ENCODE results near the gene NMU. TPM values are rescaled to one million over a fixed set of nuclear protein-coding genes. Genes with fewer than 3 reads are reported as not detected.

Gene NMU
- total RNA-seq, 1 donor from 2014 or later = not detected

GRCh38 chr4:55547466-55547770, 88.7 kb downstream of the NMU start:
- intact Hi-C loops (cut with DNase I) = loop anchor here (2.0 to 5.0 kb wide), 4 partner anchors 151 to 765 kb away; partner anchors contain the start of genes CEP135 and SRD5A3
- Histone ChIP-seq H3K36me3 (no peaks in the 10 kb centered on the region), H3K27ac (peak overlapping the region; percentile 96 to 97), H3K9me3 (no peaks in the 10 kb centered on the region), H3K27me3 (no peaks in the 10 kb centered on the region), H3K4me3 (peak overlapping the region; percentile 87 to 91), H3K4me1 (peaks cover 0 to 18% of the 10 kb centered on the region in 2 donors)
- DNase-seq (ENCODE audit: low spot score in 2 of 2) = no peak
- TF ChIP-seq CTCF (IDR thresholded peaks at IDR 0.05) = no peak

- H3K9me3 ChIP-seq = no peaks in the 10 kb centered on the region
- H3K27me3 ChIP-seq = no peaks in the 10 kb centered on the region
- DNase-seq (ENCODE audit: low spot score in 2 of 2) = peak; percentile 39 to 91
- intact Hi-C loops (cut with DNase I) = loop anchor here (1.0 to 5.0 kb wide), 5 partner anchors 150 to 765 kb away; partner anchors contain the start of genes CEP135, EXOC1 and SRD5A3
- H3K36me3 ChIP-seq = no peaks in the 10 kb centered on the region
- H3K4me1 ChIP-seq = peaks cover 0 to 18% of the 10 kb centered on the region in 2 donors
- TF ChIP-seq CTCF (IDR thresholded peaks at IDR 0.05) = peak; percentile 39 to 58 (median 57)
- peak within 1 kb of the TSS; percentile 87 to 91 for H3K4me3 ChIP-seq
- peak within 1 kb of the TSS; percentile 96 to 97 for H3K27ac ChIP-seq
Observed at GRCh38 chr4:55546756-55547465, 89.2 kb downstream of the NMU start, which contains the start of gene CLOCK. Gene CLOCK (minus strand): TSS chr4:55546909. CDS start chr4:55482785, 64,124 bp downstream.

- H3K4me3 ChIP-seq = peak overlapping the region; percentile 87 to 91
- no peaks in the 10 kb centered on the region for H3K9me3 ChIP-seq
- no peaks in the 10 kb centered on the region for H3K36me3 ChIP-seq
- no peak for DNase-seq (ENCODE audit: low spot score in 2 of 2)
- intact Hi-C loops (cut with DNase I) = loop anchor here (1.0 to 5.0 kb wide), 5 partner anchors 150 to 764 kb away; partner anchors contain the start of genes CEP135, EXOC1 and SRD5A3
- no peaks in the 10 kb centered on the region for H3K27me3 ChIP-seq
- peaks cover 0 to 18% of the 10 kb centered on the region in 2 donors for H3K4me1 ChIP-seq
- peak overlapping the region; percentile 96 to 97 for H3K27ac ChIP-seq
- TF ChIP-seq CTCF (IDR thresholded peaks at IDR 0.05) = no peak
Observed at GRCh38 chr4:55546506-55546755, 89.7 kb downstream of the NMU start.

- H3K27ac ChIP-seq = peak overlapping the region; percentile 96 to 97
- no peaks in the 10 kb centered on the region for H3K27me3 ChIP-seq
- peaks cover 0 to 18% of the 10 kb centered on the region in 2 donors for H3K4me1 ChIP-seq
- no peaks in the 10 kb centered on the region for H3K9me3 ChIP-seq
- peak overlapping the region; percentile 87 to 91 for H3K4me3 ChIP-seq
- intact Hi-C loops (cut with DNase I) = loop anchor here (1.0 to 5.0 kb wide), 5 partner anchors 149 to 764 kb away; partner anchors contain the start of genes CEP135, EXOC1 and SRD5A3
- peak; percentile 12 to 89 for DNase-seq (ENCODE audit: low spot score in 2 of 2)
- H3K36me3 ChIP-seq = no peaks in the 10 kb centered on the region
- TF ChIP-seq CTCF (IDR thresholded peaks at IDR 0.05) = no peak
Observed at GRCh38 chr4:55545641-55546505, 90.2 kb downstream of the NMU start.

Other genes with a start within 250 kb of the NMU start
- gene TMEM165, start 240.3 kb downstream of the NMU start, total RNA-seq = 178 TPM
- gene CLOCK, start 89.4 kb downstream of the NMU start, total RNA-seq = 17.6 TPM
- not detected for gene PDCL2, start 44.1 kb downstream of the NMU start, total RNA-seq
- gene EXOC1L, start 183.5 kb upstream of the NMU start, total RNA-seq = not detected
- gene EXOC1, start 217.3 kb upstream of the NMU start, total RNA-seq = 13.6 TPM

All from ascending aorta (tissue), 2 donors.